Measurements from ENCODE around the gene GSS.

Gene GSS

DNA sequence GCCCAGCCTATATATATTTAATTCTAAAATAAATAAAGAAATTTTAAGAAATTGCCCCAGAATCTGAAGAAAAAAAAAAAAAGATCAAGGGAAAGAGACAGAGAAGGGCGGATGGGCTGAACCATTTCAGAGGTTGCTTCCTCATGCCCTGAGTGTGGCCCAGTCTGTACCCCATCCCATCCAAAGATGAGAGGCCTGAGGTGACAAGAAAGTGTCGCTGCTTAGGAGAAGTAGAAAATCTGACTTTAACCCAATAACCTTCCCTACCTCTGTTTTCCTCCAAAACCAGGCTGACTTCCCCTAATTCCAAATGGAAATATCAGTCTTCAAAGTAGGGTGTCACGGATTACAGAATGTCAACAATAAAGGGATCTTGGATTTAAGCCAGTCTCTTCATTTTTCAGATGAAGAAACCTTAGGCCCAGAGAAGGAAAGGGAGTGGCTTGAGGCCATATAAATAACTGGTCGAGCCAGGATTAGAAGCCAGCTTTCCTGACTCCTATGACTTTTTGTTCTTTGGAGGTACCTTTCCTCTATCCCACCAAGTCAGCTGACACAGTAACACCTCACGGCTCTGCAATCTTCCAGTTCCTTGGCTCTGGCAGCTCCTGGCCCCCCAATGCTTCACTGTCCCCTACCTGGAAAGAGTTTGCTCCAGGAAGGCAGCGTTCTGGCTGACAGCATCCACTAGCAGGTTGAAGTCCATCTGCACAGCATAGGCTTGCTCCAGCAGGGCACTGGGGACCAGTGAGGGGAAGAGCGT lies 10.1 kb downstream of the GSS start:
- DNase-seq = no peak

DNA sequence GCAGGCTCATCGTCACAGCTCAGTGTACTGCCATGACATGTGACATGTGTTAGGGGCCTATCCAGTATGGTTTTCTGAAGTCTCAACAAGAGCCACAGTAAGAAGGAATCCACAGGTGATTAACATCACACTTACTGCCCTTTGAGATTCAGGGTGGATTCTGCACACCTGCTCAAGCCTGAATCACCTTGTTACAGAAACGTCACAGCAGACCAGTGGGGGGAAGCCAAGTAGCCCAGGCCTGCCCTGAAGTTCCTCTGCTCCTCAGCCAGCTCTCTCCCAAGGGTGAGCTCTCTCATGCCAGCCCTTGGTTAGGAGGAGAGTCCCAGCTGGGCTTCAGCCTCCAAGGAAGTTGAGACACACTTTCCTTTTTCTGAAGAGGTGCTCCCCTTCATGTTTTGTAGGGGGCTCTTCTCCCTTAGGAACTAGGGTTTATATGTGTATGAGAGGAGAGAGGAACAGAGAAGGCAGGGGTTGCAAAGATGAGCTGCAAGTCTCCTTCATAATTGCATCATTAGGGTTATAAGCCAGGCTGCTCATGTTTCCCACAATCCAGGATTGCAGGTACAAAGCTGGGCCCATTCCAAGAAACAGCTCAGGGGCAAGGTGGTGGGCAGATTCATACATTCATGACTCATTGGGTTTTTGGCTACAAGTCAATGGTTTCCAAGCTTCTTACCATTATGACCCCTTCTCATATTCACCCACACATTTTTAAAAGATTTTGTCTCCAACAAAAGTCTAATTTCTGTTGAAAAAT lies 11.6 kb downstream of the GSS start:
- no peak for DNase-seq

DNA sequence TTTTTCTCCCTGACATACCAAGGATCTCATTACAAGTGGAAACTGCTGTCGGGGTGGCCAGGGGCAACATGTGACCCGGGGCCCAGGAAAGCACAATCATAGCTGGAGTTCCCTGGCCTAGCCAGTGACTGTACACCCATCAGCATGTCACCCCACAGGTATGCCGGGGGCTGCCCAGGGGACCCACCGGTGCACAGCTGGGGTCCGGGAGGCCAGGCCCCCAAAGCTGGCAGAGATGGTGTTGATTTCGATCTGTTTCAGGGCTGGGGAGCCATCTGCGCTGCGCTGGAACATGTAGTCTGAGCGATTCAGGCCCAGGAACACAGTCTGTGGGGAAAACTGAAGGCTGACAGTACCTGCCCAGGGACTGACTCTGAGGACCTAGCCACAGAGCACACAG lies 13.3 kb downstream of the GSS start:
- DNase-seq = no peak

DNA sequence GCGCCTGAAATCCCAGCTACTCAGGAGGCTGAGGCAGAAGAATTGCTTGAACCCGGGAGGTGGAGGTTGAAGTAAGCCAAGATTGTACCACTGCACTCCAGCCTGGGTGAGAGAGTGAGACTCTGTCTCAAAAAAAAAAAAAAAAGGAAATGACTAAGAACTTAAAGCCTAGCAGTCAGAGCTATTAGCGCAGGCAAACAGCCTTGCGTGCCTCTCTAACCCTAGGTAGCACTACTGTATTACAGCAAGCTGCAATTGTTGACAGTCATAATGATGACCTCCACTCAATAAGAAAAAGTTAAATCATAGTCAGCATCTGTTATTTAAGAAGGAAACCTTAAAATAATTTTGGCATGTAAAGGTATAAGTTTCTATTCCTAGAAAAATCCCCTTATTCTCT lies 14.4 kb downstream of the GSS start:
- DNase-seq = no peak

DNA sequence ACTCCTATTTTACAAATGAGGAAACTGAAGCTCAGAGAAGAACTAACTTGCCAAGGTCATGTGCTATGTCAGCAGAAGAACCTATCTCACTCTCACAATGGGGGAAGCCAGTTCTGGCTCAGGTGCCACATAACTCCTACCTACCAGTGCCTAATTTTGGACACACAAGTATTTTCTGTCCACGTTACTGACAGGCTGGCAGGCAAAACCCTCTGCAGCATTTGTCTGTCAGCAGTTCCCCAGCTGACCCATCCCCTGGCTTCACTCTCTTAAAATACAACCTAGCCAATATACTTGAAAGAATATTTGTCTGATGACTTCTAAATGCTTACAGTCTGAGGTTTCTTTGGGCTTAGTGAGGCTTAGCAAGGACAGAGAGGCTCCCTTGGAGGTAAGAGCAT lies 15.5 kb downstream of the GSS start:
- DNase-seq = no peak

DNA sequence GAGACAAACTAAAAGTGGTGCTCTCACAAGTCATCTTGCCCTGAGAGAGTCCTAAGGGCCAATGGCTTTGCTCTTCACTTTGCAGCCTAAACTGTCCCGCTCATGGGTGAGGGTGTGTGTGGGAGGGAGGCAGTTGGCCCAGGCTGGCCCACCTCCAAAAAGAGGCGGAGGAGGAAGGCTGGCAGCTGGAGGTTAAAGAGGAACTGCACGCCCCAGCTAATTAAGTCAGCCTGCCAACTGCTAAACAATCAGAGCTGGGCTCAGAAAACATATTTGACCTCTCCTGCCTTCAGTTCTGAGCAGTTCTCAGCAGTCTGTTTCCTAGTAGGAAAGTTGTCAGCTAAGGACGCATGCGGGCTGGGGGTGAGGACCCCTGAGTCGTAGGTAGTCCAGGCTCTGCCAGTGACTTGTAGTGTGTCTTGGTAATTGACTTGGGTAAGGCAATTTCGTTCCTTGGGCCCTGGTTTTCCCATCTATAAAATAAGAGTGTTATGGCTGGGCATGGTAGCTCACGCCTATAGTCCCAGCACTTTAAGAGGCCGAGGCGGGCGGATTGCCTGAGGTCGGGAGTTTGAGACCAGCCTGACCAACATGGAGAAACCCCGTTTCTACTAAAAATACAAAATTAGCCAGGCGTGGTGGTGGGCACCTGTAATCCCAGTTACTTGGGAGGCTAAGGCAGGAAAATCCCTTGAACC lies 17.0 kb downstream of the GSS start:
- no peak for DNase-seq

DNA sequence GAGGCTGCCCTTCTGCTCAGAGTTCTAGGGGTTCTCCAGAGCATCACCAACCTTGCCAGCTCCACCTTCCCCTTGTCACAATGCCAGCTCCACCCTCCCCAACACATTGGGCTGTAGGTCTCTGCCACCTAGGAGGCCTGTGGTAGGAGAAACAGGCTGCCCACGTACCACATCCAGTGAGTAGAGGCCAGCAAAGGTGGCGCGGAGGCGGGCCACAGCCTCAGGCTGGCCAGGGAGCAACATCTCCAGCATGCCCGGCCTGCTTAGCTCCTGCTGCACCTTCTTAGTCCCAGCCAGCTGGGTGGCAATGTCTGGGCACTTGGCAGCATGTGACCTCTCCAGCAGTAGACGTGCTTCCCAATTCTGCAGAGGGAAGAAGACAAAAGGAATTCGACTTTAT lies 23.8 kb downstream of the GSS start:
- no peak for DNase-seq

DNA sequence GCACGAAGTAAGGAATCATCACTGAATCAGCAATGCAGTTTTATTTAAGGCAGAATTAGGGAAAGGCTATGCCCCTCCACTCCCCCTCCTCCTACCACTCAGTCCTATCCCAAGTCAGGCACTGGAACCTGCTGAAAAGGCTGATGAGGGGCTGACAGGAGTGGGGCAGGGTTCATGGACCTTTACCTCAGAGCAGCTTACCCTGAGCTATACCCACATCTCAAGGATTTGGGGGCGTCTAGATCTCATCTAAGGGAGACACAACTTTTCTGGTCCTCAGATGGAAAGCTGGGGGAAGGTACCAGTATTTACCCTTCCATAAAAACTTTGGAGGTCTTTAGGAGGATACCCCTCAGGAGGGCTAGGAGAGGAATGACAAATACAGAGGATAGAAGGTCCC lies 27.2 kb downstream of the GSS start:
- DNase-seq = no peak

DNA sequence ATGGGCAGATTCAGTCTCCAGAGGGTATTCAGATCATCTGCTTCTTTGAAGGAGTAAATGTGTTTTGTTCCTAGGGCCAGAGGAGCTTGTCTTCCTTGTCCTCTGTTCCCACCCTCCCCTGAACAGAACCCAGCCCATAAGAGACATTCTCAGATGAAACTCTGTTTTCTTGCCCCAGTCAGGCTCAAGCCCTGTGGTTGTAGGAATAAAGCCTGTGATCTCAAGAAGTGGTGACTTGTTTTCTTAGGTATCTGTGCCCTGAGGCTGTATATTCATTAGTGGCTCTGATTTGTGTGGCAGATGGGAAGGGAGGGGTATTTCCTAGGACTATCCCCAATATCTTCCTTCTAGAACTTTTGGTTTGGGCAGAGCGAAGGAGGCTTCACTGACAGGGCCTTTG lies 27.9 kb downstream of the GSS start:
- no peak for DNase-seq

DNA sequence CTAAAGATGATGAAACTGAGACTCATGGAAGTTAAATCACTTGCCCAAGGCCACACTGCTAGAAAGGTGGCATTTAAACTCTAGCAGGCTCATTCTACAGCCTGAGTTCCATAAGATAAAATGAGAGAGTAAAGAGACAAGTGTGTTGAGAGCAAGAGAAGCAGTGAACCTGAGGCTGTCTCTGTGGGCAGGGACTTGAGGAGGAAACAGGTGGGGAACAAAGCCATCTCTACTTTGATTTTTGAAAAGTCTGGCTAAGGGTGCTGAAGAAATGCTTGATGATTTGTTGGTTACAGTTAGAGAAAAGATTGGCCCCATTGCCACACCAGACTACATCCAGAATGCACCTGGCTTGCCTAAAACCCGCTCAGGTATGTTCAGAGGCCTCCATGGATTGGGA lies 29.0 kb downstream of the GSS start:
- DNase-seq = no peak

DNA sequence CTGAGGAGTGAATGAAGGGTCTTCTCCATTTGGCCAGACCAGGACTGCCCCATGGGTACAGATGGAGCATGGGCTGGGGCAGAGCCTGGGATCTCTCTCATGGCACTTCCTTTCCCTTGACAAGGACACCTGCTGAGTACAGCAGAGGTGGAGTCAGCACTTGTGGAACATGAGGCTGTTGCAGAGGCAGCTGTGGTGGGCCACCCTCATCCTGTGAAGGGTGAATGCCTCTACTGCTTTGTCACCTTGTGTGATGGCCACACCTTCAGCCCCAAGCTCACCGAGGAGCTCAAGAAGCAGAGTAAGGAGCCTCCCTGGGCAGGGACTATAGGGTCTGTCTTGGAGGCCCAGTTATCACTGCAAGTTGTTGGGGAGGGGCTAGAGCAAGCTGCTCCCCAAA lies 29.6 kb downstream of the GSS start:
- no peak for DNase-seq

DNA sequence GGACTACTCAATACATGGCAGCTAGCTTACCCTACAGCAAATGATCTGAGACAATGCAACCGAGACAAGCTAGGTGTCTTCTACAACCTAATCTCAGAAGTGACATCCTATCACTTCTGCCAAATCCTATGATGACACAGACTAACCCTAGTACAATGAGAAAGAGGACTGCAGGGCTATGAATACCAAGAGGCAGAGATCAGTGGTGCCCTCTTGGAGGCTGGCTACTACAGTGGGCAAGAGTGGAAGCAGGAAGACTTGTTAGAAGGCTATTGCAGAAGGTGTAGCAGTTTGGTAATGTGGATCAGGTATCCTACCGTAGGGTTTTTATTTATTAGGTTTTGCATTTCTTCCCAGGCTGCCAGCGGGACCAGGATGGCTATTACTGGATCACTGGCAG lies 30.3 kb downstream of the GSS start:
- no peak for DNase-seq

DNA sequence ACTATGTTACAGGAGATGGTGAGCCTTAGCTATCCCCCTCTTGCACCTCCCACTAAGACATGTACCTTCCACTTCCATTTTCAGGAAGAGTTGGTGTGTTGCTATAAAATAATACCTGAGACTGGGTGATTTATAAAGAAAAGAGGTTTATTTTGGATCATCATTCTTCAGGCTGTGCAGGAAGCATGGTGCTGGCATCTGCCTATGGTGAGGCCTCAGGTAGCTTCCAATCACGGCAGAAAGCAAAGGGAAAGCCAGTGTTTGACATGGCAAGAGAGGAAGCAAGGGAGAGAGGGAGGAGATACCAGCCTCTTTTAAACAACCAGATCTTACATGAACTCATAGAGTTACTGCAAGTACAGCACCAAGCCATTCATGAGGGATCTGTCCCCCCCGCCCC lies 32.2 kb downstream of the GSS start:
- DNase-seq = no peak

DNA sequence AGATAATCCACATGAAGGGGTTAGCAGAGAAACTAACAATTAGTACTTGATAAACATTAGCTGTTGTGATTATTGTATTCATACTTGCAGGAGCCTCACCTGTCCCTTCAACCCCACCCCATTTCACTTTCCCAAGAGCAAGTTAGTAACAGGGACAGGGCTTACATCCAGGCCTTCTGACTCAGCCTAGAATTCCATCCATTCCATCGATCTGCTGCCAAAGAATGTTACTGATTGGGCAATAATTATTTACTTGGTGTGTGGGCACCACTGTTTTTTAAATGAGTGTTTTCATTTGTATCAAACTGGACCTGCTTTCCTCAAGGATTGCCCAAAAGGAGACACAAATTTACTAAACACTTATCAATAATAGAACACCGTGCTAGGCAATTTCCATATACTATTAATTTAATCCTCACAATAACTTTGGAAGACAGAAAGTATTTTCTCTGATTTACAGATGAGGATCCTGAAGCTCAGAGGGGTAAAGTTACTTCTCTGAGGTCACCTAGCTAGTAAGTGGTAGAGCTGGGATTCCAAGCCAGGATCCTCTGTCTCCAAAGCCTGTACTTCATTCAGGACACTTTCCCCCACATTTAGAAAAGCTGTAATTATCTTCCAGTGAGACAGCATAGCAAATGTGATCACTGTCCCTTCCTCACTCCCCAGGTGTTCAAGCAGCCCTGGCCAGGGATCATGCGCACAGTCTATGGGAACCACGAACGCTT lies 32.8 kb downstream of the GSS start:
- peak; percentile 77 for DNase-seq

DNA sequence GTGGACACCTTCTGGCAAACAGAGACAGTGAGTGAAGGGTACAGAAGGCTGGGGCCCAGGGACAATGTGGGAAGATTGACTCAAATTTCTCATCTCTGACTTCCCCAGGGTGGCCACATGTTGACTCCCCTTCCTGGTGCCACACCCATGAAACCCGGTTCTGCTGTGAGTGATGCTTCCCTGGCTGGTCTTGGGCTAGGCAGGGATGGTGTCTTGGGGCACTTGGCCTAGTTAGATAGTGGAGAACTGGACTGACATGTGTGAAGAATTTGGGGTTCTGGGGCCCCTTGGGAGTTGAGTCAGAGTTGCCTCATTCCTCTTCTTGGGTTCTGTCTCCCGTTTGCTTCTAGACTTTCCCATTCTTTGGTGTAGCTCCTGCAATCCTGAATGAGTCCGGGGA lies 34.2 kb downstream of the GSS start:
- no peak for DNase-seq

DNA sequence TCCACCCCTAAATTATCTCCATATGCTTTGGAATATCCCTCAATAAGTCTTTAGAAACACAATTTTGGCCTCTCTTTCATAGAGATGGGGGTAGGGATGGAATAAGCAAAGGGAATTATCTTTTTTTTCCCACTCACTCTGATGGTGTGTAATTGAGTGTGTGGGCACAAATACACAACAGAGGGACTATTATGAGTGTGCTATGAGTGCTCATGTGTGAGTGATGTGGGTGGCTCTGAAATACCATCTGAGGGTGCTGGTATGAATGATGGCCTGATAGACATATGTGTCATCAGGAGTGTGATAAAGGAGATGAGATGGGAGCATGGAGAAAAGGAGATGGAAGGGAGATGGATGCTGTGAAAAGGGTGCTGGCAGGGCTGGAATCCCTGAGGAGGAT lies 35.6 kb downstream of the GSS start:
- DNase-seq = no peak

DNA sequence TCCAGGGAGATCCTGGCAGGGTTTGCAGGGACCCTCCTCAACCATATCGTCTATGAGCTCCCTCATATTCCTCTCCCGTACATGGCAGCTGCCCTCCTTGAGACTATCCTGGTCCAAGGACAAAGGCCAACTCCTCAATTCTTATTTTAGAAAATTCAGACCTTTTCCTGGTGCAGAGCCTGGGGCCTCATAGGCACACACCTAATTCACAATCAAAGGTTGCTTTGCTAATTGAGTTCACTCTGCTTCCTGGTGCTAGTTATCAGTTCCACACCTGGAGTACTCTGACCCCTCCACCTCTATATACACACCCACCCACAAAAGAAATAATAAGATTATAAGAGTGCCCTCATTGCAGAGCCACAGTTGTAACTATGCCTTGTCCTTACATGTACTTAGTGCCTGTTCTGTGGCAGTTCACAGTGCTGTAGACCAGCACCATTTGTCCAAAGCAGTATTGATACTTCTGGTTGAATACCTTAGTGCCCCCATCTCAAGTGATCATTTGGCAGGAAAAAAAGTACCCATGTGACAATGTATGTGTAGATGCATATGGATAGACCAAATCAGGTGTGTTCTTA lies 38.7 kb downstream of the GSS start:
- DNase-seq = no peak

DNA sequence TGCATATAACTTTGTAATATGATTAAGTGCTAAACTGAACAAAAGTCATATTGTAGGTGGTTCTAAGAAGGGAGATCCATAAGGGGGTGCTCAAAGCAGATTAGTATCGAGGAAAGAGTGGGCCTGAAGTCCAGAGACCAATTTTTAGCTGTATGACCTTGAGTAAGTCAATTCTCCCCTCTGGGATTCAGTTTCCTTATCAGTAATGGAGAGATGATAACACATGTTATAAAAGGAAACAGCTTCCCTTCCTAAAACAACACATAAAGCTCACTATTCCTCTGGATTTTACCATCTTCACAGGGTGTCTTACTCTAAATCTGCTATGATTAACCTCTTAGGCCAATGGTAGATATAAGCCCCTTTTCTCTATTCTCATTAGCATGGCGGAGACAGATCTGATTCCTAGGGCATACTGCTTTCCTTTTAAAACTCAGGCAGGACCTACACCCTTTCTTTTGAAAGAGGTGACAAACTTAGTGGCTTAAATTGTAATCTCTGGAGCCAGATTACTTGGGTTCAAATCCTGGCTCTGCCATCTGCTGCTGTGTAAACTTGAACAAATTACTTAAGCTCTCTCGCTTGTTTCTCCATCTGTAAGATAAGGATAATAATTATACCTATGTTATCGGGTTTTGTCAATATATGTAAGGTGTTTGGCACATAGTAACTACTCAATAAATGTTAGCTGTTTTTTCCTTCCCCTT lies 39.7 kb downstream of the GSS start:
- no peak for DNase-seq

DNA sequence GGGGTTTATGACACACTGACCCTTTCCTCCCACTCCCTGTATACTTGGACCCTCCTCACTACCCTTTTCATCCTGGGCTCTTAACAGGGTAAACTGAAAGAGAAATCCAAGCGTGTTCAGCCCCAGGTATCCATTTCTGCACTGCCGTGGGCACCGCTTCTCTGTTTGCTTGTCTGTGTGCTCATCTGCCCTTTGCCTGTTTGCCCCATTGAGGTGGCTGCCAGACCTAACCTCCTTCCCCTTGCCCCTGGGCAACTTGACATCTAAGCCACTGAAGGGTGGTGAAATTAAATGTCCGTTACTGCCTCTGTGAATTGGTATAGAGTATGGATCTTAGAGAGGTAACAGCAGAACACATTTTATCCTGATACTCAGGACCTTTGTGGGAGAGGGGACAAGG lies 40.5 kb downstream of the GSS start:
- DNase-seq = no peak

DNA sequence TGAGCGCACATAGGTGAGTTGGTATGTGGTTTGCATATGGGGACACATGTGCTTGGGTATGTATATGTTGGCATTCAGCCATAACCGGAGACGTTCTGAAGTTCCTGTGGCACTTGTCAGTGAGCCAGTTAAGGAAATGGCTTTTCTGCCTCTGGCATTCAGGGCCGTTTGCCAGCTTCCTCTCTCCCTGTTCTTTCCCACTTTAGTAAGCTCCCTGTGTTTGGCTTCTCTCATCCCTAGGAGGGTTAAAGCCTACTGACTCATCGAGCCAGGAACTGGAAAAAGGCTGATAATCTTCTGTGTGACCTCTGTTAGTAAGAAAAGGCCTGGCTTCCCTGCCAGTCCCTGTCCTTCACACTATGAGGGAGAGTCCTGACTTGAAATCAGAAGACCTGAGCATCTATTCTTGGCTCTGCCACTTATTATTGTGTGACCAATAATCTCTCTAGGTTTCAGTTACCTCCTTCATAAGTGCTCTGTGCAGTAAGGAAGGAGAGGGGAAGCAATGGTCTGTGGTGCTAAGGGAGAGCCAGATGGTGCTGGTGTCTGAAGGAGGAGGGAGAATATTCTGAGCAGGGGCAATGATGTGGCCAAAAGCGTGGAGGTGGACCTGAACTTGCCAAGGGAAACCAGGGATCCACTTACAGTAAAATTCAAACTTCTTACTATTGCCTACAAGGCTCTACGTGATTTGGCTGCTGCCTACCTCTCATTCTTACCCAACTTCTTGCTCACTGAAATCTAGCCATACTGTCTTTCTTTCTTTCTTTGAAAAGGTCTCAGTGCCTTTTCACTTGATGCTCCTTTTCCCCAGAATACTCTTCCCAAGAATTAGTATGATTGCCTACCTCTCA lies 47.8 kb downstream of the GSS start:
- peak; percentile 96 for DNase-seq

DNA sequence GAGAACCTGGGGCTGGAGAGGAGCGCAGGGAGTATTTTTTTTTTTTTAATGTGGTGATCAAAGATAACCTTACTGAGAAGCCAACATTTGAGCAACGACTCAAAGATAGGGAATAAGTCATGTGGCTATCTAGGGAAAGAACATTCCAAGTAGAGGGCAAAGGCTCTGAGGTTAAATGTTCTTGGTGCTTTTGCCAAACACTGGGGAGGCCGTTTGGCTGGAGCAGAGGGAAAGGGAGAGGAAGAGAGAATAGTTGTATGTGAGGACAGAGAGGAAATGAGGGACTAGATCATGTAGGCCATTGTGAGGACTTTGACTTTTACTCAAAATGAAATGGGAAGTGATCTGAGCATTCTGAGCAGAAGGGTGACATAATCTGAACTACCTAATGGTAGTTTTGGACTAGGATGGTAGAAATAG lies 51.4 kb downstream of the GSS start:
- no peak for DNase-seq
